Astrocyte of the cerebellum (primary cell): ENCODE measurements around the gene MCCC2.

Experiments
- DNase-seq: peaks from one replicate; pipeline ENCODE4 v3.0.0-alpha.2; 2011; ENCODE audit warnings: low read depth
- H3K4me3 ChIP-seq: 2 replicates; pipeline ENCODE4 v1.5.1; 2011; ENCODE audit warnings: mild to moderate bottlenecking, low read depth, low read length, moderate library complexity
- in situ Hi-C: cut with HindIII; loops from 2 replicates; pipeline ENCODE4 v1.10.0; 2017; ENCODE audit warnings: low sequenced_read_pairs
- TF ChIP-seq, protein P1 (sequence below): IDR thresholded peaks from 2 replicates; pipeline ENCODE4 v1.5.1; 2012; ENCODE audit warnings: low read length, low read depth, moderate library complexity, mild to moderate bottlenecking; ENCODE audit errors: missing control alignments

MCCC2 gene

DNA sequence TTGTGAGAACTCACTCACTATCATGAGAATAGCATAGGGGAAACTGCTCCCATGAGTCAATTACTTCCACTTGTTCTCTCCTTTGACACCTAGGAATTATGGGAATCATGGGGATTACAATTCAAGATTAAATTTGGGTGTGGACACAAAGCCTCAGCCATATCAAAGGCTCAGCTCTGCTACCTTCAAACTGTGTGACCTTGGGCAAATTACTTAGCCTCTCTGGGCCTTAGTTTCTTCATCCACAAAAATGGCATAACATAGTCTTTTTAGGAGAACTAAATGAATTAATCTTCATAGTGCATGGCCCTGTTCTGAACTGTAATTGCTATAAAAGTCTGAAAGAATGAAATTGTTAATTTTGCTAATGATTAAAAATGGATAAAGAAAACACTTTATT is 113.7 kb downstream of the MCCC2 start:
- TF ChIP-seq, protein P1, sequence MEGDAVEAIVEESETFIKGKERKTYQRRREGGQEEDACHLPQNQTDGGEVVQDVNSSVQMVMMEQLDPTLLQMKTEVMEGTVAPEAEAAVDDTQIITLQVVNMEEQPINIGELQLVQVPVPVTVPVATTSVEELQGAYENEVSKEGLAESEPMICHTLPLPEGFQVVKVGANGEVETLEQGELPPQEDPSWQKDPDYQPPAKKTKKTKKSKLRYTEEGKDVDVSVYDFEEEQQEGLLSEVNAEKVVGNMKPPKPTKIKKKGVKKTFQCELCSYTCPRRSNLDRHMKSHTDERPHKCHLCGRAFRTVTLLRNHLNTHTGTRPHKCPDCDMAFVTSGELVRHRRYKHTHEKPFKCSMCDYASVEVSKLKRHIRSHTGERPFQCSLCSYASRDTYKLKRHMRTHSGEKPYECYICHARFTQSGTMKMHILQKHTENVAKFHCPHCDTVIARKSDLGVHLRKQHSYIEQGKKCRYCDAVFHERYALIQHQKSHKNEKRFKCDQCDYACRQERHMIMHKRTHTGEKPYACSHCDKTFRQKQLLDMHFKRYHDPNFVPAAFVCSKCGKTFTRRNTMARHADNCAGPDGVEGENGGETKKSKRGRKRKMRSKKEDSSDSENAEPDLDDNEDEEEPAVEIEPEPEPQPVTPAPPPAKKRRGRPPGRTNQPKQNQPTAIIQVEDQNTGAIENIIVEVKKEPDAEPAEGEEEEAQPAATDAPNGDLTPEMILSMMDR: no peak
- H3K4me3 ChIP-seq: no peak overlapping the region
- DNase-seq: no peak
- in situ Hi-C loops: loop anchor here (10.0 kb wide), 1 partner anchor 64 kb away; no protein-coding TSS in a partner anchor

DNA sequence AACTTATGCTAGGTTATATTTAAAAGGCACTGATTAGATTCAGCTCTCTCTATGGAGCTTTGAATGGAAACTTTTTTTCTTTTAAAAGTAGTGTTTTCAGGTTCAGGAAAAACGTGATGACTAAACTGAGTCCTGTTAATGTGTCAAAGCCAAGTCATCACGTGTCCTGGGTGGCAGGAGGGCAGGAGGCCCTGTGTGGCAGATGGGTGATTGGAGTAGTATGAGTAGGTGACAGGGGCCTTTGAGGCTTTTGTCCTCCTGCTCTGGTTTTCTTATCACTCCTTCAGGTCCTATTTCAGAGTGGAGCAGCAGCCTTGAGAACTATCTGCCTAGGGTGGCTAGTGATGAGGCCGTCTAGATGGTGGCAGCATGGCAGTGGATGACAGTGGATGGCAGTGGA is 114.3 kb downstream of the MCCC2 start:
- DNase-seq: no peak
- TF ChIP-seq, protein P1: no peak
- H3K4me3 ChIP-seq: no peak overlapping the region
- in situ Hi-C loops: loop anchor here (10.0 kb wide), 1 partner anchor 63 kb away; no protein-coding TSS in a partner anchor

DNA sequence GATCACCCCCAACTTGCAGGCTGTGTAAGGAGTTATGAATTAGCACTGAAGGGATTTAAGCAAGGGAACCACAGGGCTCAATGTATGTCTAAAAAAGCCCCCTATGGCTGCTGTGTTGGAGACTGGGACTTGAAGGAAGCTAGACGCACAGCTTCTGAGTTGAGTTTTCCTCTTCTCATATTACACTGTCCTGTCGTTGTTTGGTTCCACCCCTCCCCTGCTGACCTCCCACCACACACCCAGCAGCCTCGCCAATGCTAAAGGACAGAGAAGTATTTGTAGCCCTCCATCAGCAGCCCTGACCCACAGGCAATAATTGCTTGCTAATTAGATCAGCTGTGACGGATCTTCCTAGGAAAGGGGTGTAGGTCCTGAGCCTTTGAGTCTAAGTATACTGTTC is 116.8 kb downstream of the MCCC2 start:
- TF ChIP-seq, protein P1: no peak
- in situ Hi-C loops: loop anchor here (10.0 kb wide), 1 partner anchor 61 kb away; no protein-coding TSS in a partner anchor

DNA sequence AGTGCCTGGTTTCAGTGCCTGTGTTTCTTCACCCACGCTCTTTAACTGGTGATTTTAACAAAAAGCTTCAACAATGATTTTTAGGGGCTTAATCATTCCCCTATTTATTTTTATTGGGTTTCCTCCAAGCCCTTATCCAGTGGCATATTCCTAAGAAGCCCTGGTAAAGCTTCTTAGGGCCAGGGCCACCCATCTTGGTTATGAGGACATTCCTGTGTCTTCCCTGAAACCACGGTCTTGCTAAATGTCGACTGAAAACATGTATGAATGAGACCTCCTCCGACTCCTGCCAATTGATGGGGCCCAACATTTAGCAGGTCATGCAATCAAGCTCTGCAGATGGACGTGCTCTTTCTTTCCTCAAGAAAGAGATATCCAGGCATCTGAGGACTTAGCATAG is 118.3 kb downstream of the MCCC2 start:
- no peak overlapping the region for H3K4me3 ChIP-seq
- TF ChIP-seq, protein P1: no peak
- in situ Hi-C loops: loop anchor here (5.0 to 10.0 kb wide), 2 partner anchors 53 to 59 kb away; no protein-coding TSS in a partner anchor
- no peak for DNase-seq

More for the DNA sequence above, 116.8 kb downstream of the MCCC2 start:
- DNase-seq: no peak
- H3K4me3 ChIP-seq: no peak overlapping the region

DNA sequence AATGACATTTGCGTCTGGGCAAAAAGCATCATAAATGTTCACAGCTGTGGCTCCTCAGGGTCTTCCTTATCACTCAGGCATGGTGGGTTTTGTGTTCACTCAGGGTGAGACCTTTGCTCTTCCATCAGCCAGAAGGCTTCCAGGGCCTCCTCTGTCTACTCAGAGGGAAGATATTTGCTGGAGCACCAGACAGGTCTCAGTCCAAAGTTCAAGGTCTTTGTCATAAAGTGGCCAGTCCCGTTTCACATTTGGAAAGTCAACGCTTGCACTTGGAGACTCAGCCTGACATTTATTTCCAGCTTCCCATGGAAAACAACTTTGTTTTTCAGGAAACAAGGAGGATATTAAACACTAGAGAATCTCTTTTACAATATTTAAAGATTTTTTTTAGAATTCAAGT is 119.8 kb downstream of the MCCC2 start:
- DNase-seq: no peak
- TF ChIP-seq, protein P1: no peak
- no peak overlapping the region for H3K4me3 ChIP-seq
- in situ Hi-C loops: loop anchor here (5.0 to 10.0 kb wide), 2 partner anchors 55 to 58 kb away; no protein-coding TSS in a partner anchor
